ES-I3 (cell line): ENCODE data around the gene HRG.
"Not testable (repeated sequence)": the region's sequence is repeated elsewhere in the genome, so short reads cannot be mapped to it uniquely, and the experiment has no call there.

Experiments
- H3K36me3 ChIP-seq: 2 replicates; pipeline ENCODE4 v1.6.1; 2013; ENCODE audit warnings: mild to moderate bottlenecking, low read length, control low read depth, moderate library complexity; ENCODE audit not compliant: insufficient read depth
- H3K4me1 ChIP-seq: 2 replicates; pipeline ENCODE4 v1.6.1; 2013; ENCODE audit warnings: mild to moderate bottlenecking, control low read depth, low read length; ENCODE audit not compliant: insufficient read depth
- H3K9ac ChIP-seq: 2 replicates; pipeline ENCODE4 v1.6.1; 2013; ENCODE audit warnings: low read depth, mild to moderate bottlenecking, low read length, moderate library complexity
- H3K9me3 ChIP-seq: 2 replicates; pipeline ENCODE4 v1.6.1; 2013; ENCODE audit warnings: mild to moderate bottlenecking, low read length, moderate library complexity; ENCODE audit not compliant: control insufficient read depth, insufficient read depth

Gene HRG

GRCh38 chr3:186680869-186681268 is 15.1 kb downstream of the HRG start:
- peaks cover 5% of the 10 kb centered on the region for H3K9me3 ChIP-seq
- H3K36me3 ChIP-seq, result no peaks in the 10 kb centered on the region
- no peak overlapping the region for H3K9ac ChIP-seq
- H3K4me1 ChIP-seq, result no peaks in the 10 kb centered on the region

- Histone ChIP-seq H3K36me3 (no peaks in the 10 kb centered on the region), H3K9me3 (peaks cover 8% of the 10 kb centered on the region), H3K4me1 (no peaks in the 10 kb centered on the region), H3K9ac (no peak overlapping the region)
Observed at GRCh38 chr3:186682812-186683211, 17.0 kb downstream of the HRG start.

- Histone ChIP-seq H3K4me1 (no peaks in the 10 kb centered on the region), H3K9ac (no peak overlapping the region), H3K9me3 (peaks cover 8% of the 10 kb centered on the region), H3K36me3 (no peaks in the 10 kb centered on the region)
Observed at GRCh38 chr3:186683979-186684378, 18.2 kb downstream of the HRG start.

GRCh38 chr3:186686475-186686874 is 20.7 kb downstream of the HRG start:
- not testable (repeated sequence) for H3K36me3 ChIP-seq, H3K4me1 ChIP-seq, H3K9me3 ChIP-seq, H3K9ac ChIP-seq

- Histone ChIP-seq H3K9ac (no peak overlapping the region), H3K9me3 (peaks cover 8% of the 10 kb centered on the region), H3K4me1 (no peaks in the 10 kb centered on the region), H3K36me3 (no peaks in the 10 kb centered on the region)
Observed at GRCh38 chr3:186687120-186687651, 21.4 kb downstream of the HRG start.

- H3K9me3 ChIP-seq, H3K4me1 ChIP-seq: not testable (repeated sequence)
Observed at GRCh38 chr3:186690304-186690703, 24.5 kb downstream of the HRG start.

GRCh38 chr3:186691676-186692075 is 25.9 kb downstream of the HRG start:
- 0 out of 2 replicates have a peak, but pooled peaks cover 3% of the 10 kb centered on the region for H3K4me1 ChIP-seq
- no peaks in the 10 kb centered on the region for H3K36me3 ChIP-seq
- no peak overlapping the region for H3K9ac ChIP-seq
- H3K9me3 ChIP-seq, result no peaks in the 10 kb centered on the region

More at GRCh38 chr3:186690304-186690703, 24.5 kb downstream of the HRG start:
- not testable (repeated sequence) for H3K9ac ChIP-seq, H3K36me3 ChIP-seq

- no peak overlapping the region for H3K9ac ChIP-seq
- H3K4me1 ChIP-seq, result 0 out of 2 replicates have a peak, but pooled peaks cover 7% of the 10 kb centered on the region
- no peaks in the 10 kb centered on the region for H3K36me3 ChIP-seq
- no peaks in the 10 kb centered on the region for H3K9me3 ChIP-seq
Observed at GRCh38 chr3:186693843-186694242, 28.0 kb downstream of the HRG start.

GRCh38 chr3:186694288-186695032 is 28.6 kb downstream of the HRG start:
- Histone ChIP-seq H3K36me3 (no peaks in the 10 kb centered on the region), H3K4me1 (0 out of 2 replicates have a peak, but pooled peaks cover 7% of the 10 kb centered on the region), H3K9me3 (no peaks in the 10 kb centered on the region), H3K9ac (no peak overlapping the region)

GRCh38 chr3:186696522-186696921 is 30.7 kb downstream of the HRG start:
- Histone ChIP-seq H3K4me1 (0 out of 2 replicates have a peak, but pooled peaks cover 7% of the 10 kb centered on the region), H3K9me3 (no peaks in the 10 kb centered on the region), H3K36me3 (no peaks in the 10 kb centered on the region), H3K9ac (no peak overlapping the region)

GRCh38 chr3:186697510-186697909 is 31.7 kb downstream of the HRG start:
- Histone ChIP-seq H3K4me1 (0 out of 2 replicates have a peak, but pooled peaks cover 7% of the 10 kb centered on the region), H3K36me3 (no peaks in the 10 kb centered on the region), H3K9me3 (no peaks in the 10 kb centered on the region), H3K9ac (no peak overlapping the region)

GRCh38 chr3:186700267-186700666 is 34.5 kb downstream of the HRG start:
- H3K9ac ChIP-seq, result no peak overlapping the region
- H3K9me3 ChIP-seq, result no peaks in the 10 kb centered on the region
- H3K4me1 ChIP-seq, result 0 out of 2 replicates have a peak, but pooled peaks cover 7% of the 10 kb centered on the region

GRCh38 chr3:186702451-186702850 is 36.6 kb downstream of the HRG start:
- H3K36me3 ChIP-seq, H3K4me1 ChIP-seq, H3K9ac ChIP-seq, H3K9me3 ChIP-seq: not testable (repeated sequence)

More at GRCh38 chr3:186700267-186700666, 34.5 kb downstream of the HRG start:
- H3K36me3 ChIP-seq, result no peaks in the 10 kb centered on the region

- no peaks in the 10 kb centered on the region for H3K36me3 ChIP-seq
- no peak overlapping the region for H3K9ac ChIP-seq
- H3K4me1 ChIP-seq, result no peaks in the 10 kb centered on the region
- H3K9me3 ChIP-seq, result no peaks in the 10 kb centered on the region
Observed at GRCh38 chr3:186705882-186706780, 40.3 kb downstream of the HRG start.
